A673 (cell line): Measurements from ENCODE around the gene CHRNE.

ENCODE experiments used
- CTCF ChIP-seq: fragments of 300-800, 200-600 bp; sonication (generic); conservative IDR thresholded peaks from 2 replicates; pipeline ENCODE4 v1.5.1; 2017; ENCODE audit warnings: low read depth, mild to moderate bottlenecking, antibody characterized with exemption, low read length, moderate library complexity, mixed read lengths
- EZH2 ChIP-seq: fragments of 200-600 bp; sonication (generic); IDR thresholded peaks from 2 replicates; pipeline ENCODE4 v1.6.1; 2017; ENCODE audit warnings: borderline replicate concordance, low read depth, mild to moderate bottlenecking, mixed read lengths, antibody characterized with exemption, low read length; ENCODE audit not compliant: poor library complexity, severe bottlenecking

DNA sequence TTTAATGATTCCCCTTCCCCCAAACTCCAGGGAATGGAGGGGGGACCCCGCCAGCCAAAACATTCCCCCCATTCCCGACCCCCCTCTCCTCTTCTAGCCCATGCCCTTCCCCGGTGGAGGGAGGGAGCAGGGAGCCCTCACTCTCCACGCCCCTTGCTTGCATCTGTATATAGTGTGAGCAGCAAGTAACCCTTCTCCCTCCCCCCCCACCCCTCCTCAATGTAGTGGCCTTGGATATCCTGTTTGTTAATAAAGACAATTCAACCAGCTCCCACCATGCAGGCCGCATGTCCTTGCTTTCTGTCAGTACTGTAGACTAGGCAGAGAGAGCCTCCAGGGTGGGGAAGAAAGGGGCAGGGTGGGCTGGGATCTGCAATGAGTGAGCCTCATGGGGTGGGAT lies 5.1 kb downstream of the CHRNE start:
- TF ChIP-seq CTCF (no peak), EZH2 (no peak)
